Activated T-cell treated with anti-CD3 and anti-CD28 coated beads, Interleukin-2, amount 50 U/mL, for 4 hours (primary cell): ENCODE measurements around the gene KIF16B. TPM values are rescaled to one million over a fixed set of nuclear protein-coding genes. Genes with fewer than 3 reads are reported as not detected.

ENCODE experiments used
- ATAC-seq, 2 donors: fragments of 200-7000 bp; cut with Tn5 transposase; one replicate each; pipeline ENCODE4 v1.10.0; 2021
- DNase-seq: peaks from one replicate; pipeline ENCODE4 v3.0.0-alpha.2; 2020
- H3K27me3 Mint-ChIP-seq: one replicate; pipeline ENCODE4 v1.8.0; 2021; ENCODE audit warnings: low read depth, mixed read lengths
- H3K36me3 Mint-ChIP-seq: one replicate; pipeline ENCODE4 v1.8.0; 2022; ENCODE audit warnings: mixed read lengths; ENCODE audit not compliant: insufficient read depth
- H3K4me1 Mint-ChIP-seq: one replicate; pipeline ENCODE4 v1.8.0; 2021; ENCODE audit warnings: low read depth, mixed read lengths
- H3K4me3 Mint-ChIP-seq: one replicate; pipeline ENCODE4 v1.8.0; 2021; ENCODE audit warnings: mild to moderate bottlenecking, moderate library complexity, mixed read lengths
- H3K9me3 Mint-ChIP-seq: one replicate; pipeline ENCODE4 v1.8.0; 2021; ENCODE audit warnings: mixed read lengths
- total RNA-seq, 3 donors: library from RNA; stranded (reverse); gene quantifications; one replicate each; pipeline ENCODE4 v1.2.1, GENCODE V29; 2021

Gene KIF16B
- total RNA-seq, 3 donors from 2014 or later = 3.7 to 6.4 (median 4.8) TPM

- peaks cover 22% of the 10 kb centered on the region for H3K36me3 Mint-ChIP-seq
- no peaks in the 10 kb centered on the region for H3K27me3 Mint-ChIP-seq
- no peaks in the 10 kb centered on the region for H3K9me3 Mint-ChIP-seq
- DNase-seq = no peak
- no peak for ATAC-seq
- H3K4me1 Mint-ChIP-seq = no peaks in the 10 kb centered on the region
- no peak overlapping the region for H3K4me3 Mint-ChIP-seq
These were observed 176.2 kb downstream of the KIF16B start for GRCh38 chr20:16397086-16397485.

DNA sequence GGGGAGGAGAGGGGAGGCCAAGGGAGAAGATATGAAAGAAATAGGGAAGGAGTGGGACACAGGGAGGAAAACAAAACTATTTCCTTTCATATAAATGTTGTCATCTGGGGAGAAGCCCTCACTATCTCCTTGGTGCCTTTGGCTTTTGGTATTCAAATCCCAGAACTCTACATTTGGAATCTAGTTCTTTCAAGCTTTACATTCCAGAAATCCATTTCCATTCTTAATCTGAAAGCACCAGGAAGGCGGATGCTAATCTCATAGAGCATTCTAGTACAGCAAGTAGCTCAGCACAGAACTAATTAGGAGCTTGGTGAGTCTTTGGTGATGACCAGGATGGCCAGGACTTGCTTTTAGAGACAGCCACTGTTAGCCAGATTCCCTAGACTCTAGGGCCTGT, 177.9 kb downstream of the KIF16B start:
- ATAC-seq (no peak), DNase-seq (no peak)
- H3K4me3 Mint-ChIP-seq = no peak overlapping the region
- H3K27me3 Mint-ChIP-seq = no peaks in the 10 kb centered on the region
- no peaks in the 10 kb centered on the region for H3K4me1 Mint-ChIP-seq
- H3K36me3 Mint-ChIP-seq = peaks cover 33% of the 10 kb centered on the region
- no peaks in the 10 kb centered on the region for H3K9me3 Mint-ChIP-seq

DNA sequence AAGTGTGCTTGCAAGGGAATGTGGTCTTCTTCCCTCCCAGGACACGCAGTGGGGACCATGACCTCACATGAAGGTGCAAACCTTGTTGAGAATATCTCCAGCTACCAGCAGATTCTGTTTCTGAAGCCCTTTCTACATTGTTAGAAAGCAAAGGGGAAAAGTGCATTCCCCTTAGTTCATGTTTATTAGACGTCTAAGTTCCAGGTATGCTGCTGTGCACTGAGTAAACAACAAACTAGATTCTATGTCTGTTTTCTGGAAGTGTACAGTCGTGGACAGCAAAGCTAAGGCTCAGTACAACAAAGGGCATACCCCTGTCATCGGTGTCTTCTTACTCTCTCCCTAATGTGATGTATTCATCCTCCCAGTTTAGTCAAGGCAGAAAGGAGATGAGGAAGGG, 178.5 kb downstream of the KIF16B start:
- Mint-ChIP-seq H3K36me3 (peaks cover 31% of the 10 kb centered on the region), H3K4me3 (no peak overlapping the region), H3K27me3 (no peaks in the 10 kb centered on the region), H3K9me3 (no peaks in the 10 kb centered on the region), H3K4me1 (no peaks in the 10 kb centered on the region)
- ATAC-seq (no peak), DNase-seq (no peak)

- Mint-ChIP-seq H3K9me3 (no peaks in the 10 kb centered on the region), H3K4me3 (no peak overlapping the region), H3K4me1 (no peaks in the 10 kb centered on the region), H3K27me3 (no peaks in the 10 kb centered on the region), H3K36me3 (peaks cover 28% of the 10 kb centered on the region)
- DNase-seq (no peak), ATAC-seq (no peak)
These were observed 179.4 kb downstream of the KIF16B start for GRCh38 chr20:16393836-16394235.

GRCh38 chr20:16393297-16393696, 180.0 kb downstream of the KIF16B start:
- ATAC-seq (no peak), DNase-seq (no peak)
- Mint-ChIP-seq H3K27me3 (no peaks in the 10 kb centered on the region), H3K9me3 (no peaks in the 10 kb centered on the region), H3K4me3 (no peak overlapping the region), H3K36me3 (peaks cover 28% of the 10 kb centered on the region), H3K4me1 (no peaks in the 10 kb centered on the region)

DNA sequence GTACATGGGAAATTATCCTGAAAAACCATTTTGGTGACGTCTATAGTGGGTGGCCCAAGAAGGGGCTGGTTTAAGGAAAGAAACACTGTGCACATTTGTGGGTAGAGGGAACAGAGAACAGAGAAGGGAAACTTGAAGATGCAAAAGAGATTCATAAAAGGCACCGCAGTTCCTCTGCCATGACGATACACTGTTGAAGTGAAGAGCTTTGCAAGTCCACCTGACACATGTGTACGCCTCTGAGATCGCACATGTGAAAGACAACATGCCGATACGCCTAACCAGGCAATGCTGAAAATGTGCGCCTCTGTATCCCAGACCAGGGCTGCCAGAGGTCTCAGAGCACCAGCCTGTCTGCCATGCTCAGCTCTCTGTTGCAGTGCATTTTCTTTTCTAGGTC, 180.9 kb downstream of the KIF16B start:
- ATAC-seq (no peak), DNase-seq (no peak)
- H3K36me3 Mint-ChIP-seq = peaks cover 28% of the 10 kb centered on the region
- H3K9me3 Mint-ChIP-seq = no peaks in the 10 kb centered on the region
- H3K4me3 Mint-ChIP-seq = no peak overlapping the region
- H3K27me3 Mint-ChIP-seq = no peaks in the 10 kb centered on the region
- no peaks in the 10 kb centered on the region for H3K4me1 Mint-ChIP-seq

- H3K27me3 Mint-ChIP-seq = no peaks in the 10 kb centered on the region
- peaks cover 28% of the 10 kb centered on the region for H3K36me3 Mint-ChIP-seq
- DNase-seq = no peak
These were observed 182.3 kb downstream of the KIF16B start for GRCh38 chr20:16390991-16391390.

DNA sequence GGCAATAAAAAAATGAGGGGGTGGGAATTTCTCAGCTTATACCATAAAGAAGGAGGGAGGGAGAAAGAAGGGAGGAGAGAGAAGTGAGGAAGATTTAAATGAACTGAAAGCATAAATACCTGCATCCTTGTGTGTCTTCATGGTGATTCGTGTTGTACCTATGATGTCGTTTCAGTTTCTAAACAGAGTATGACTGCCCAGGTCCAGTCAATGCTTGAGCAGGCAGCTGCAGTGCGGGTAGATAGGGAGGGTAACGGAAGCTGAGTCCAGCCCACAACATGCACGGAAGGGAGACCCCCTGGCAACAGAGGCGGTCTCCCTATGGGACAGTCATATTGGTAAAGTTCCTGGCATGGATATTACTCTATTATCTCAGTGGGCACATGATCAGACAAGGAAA, 184.5 kb downstream of the KIF16B start:
- Mint-ChIP-seq H3K36me3 (peaks cover 26% of the 10 kb centered on the region), H3K4me1 (no peaks in the 10 kb centered on the region), H3K9me3 (no peaks in the 10 kb centered on the region), H3K27me3 (no peaks in the 10 kb centered on the region), H3K4me3 (no peak overlapping the region)
- DNase-seq = no peak
- no peak for ATAC-seq

More at GRCh38 chr20:16390991-16391390, 182.3 kb downstream of the KIF16B start:
- Mint-ChIP-seq H3K9me3 (no peaks in the 10 kb centered on the region), H3K4me1 (no peaks in the 10 kb centered on the region), H3K4me3 (no peak overlapping the region)
- ATAC-seq = no peak

DNA sequence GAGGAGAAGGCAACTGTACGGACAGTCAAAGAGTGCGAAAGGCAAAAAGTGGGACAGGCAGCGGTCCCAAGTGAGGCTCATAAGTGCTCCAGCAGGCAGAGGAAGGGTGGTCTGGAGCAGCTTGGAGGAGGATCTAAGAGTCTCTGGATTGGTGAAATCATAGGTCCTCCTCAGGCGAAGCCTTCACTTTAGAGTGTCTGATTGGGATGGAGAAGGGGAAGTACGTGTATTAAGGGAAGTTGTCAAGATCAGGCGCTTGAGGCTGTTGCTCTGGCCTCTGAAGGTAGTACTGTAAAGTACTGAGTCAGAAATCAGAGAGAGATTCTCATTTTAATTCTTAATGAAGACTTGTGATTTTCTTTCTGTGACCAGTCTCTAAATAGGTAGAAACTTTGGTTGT, 185.6 kb downstream of the KIF16B start:
- ATAC-seq (no peak), DNase-seq (no peak)
- Mint-ChIP-seq H3K4me3 (no peak overlapping the region), H3K36me3 (peaks cover 20% of the 10 kb centered on the region), H3K4me1 (no peaks in the 10 kb centered on the region), H3K9me3 (no peaks in the 10 kb centered on the region), H3K27me3 (no peaks in the 10 kb centered on the region)

GRCh38 chr20:16385891-16386290, 187.4 kb downstream of the KIF16B start:
- no peak for ATAC-seq
- no peaks in the 10 kb centered on the region for H3K27me3 Mint-ChIP-seq
- H3K4me3 Mint-ChIP-seq = no peak overlapping the region
- DNase-seq = no peak
- peaks cover 12% of the 10 kb centered on the region for H3K36me3 Mint-ChIP-seq
- H3K9me3 Mint-ChIP-seq = no peaks in the 10 kb centered on the region
- no peaks in the 10 kb centered on the region for H3K4me1 Mint-ChIP-seq

- Mint-ChIP-seq H3K4me1 (no peaks in the 10 kb centered on the region), H3K36me3 (peaks cover 8% of the 10 kb centered on the region), H3K9me3 (no peaks in the 10 kb centered on the region), H3K27me3 (no peaks in the 10 kb centered on the region), H3K4me3 (no peak overlapping the region)
- ATAC-seq (no peak), DNase-seq (no peak)
These were observed 187.8 kb downstream of the KIF16B start for GRCh38 chr20:16385462-16385861.

DNA sequence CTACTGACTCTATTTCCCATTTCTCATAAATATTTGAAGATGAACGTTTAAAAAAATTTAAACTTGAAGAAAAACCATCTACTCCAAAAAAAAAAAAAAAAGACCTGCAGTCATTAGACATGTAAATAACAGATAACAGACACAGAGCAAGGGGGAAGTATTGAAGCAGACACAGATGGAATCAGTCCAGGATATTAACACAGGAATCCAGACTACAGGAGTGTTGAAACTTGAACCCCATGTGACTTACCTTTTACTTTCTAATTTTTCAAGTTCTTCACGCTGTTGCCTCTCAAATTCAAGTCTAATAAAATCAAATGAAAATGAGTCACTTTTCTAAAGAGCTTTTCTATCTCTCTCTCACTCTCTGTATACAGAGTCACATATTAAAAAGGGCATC, 191.8 kb downstream of the KIF16B start:
- Mint-ChIP-seq H3K36me3 (peaks cover 23% of the 10 kb centered on the region), H3K4me1 (no peaks in the 10 kb centered on the region), H3K27me3 (no peaks in the 10 kb centered on the region), H3K4me3 (no peak overlapping the region), H3K9me3 (no peaks in the 10 kb centered on the region)
- no peak for DNase-seq
- no peak for ATAC-seq

- ATAC-seq (no peak), DNase-seq (no peak)
- H3K27me3 Mint-ChIP-seq = no peaks in the 10 kb centered on the region
- H3K36me3 Mint-ChIP-seq = peaks cover 37% of the 10 kb centered on the region
- no peaks in the 10 kb centered on the region for H3K9me3 Mint-ChIP-seq
- no peak overlapping the region for H3K4me3 Mint-ChIP-seq
- no peaks in the 10 kb centered on the region for H3K4me1 Mint-ChIP-seq
These were observed 194.4 kb downstream of the KIF16B start for GRCh38 chr20:16378712-16379370.

GRCh38 chr20:16378122-16378521, 195.1 kb downstream of the KIF16B start:
- Mint-ChIP-seq H3K27me3 (no peaks in the 10 kb centered on the region), H3K9me3 (no peaks in the 10 kb centered on the region), H3K36me3 (peaks cover 37% of the 10 kb centered on the region), H3K4me3 (no peak overlapping the region), H3K4me1 (no peaks in the 10 kb centered on the region)
- DNase-seq (no peak), ATAC-seq (no peak)

- no peaks in the 10 kb centered on the region for H3K9me3 Mint-ChIP-seq
- peaks cover 24% of the 10 kb centered on the region for H3K36me3 Mint-ChIP-seq
- ATAC-seq (no peak), DNase-seq (no peak)
- no peak overlapping the region for H3K4me3 Mint-ChIP-seq
- H3K4me1 Mint-ChIP-seq = no peaks in the 10 kb centered on the region
- H3K27me3 Mint-ChIP-seq = no peaks in the 10 kb centered on the region
These were observed 203.8 kb downstream of the KIF16B start for GRCh38 chr20:16369441-16369840.
